HG03342 (cell line): ENCODE data around the gene RASL11A.
"Not testable (repeated sequence)": the region's sequence is repeated elsewhere in the genome, so short reads cannot be mapped to it uniquely, and the experiment has no call there.

Source experiments
- ATAC-seq: cut with Tn5 transposase; IDR thresholded peaks from one replicate; pipeline ENCODE4 v1.9.1; 2021; ENCODE audit warnings: mild to moderate bottlenecking, moderate library complexity; ENCODE audit not compliant: unreplicated experiment

The RASL11A gene

DNA sequence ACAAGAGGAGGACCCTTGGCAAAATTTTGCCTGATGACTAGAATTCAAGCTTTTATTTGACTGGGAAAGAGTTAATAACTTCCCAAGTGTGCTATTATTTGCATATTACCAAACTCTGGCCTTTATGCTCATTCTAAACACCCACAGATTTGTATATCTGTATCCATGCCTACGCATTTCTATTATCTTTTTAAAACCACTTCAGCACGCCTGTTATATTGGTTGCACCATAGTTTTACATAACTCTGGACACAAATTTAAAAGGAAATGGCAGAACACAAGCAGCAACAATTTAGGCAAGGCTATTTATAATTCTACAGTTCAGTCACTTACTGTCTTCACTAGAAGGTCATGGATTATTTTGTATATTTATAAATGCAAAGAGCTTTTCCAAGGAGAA is 3.7 kb upstream of the RASL11A start:
- no peak for ATAC-seq

DNA sequence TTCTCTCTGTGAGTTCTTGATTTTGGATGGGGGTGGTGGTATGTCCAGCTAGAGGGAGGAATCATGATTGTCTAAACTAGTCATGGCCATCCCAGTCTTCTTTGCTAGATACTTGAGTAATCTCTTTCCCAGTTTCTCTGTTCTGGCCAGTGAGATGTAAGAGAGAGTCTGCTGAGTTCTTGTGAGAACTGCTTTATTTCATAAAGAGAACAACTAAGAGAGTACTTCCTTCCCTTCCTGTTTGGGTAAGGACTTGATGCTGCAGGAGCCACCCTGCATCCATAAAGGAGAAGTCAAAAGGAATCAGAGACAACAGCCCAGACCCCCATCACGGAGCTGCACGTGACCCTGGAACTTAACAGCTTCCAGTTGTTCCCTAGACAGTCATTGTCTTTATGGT is 3.0 kb upstream of the RASL11A start:
- no peak for ATAC-seq

DNA sequence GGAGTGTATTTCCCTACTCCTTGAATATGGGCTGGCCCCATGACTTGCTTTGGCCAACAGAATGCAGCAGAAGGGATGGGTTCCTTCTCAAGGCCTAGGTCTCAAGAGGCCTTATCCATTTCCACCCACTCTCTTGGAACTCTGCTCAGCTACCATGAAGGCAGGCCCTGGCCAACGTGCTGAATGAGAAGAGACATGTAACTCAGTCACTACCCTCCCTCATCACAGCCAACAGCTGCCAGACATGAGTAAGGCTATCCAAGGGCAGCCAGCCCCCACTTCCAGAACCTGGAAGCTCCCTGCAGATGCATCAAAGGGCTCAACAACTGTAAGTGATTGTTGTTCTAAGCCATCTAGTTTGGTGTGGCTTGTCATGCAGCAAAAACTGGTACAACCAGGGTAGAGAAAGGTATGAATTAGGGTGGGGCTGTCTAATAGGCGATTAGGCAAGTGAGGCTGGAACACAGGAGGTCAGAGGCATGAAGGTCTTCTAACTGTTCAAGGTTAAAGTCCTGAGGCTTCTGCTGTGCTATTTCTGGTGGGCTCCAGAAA is 1.4 kb upstream of the RASL11A start:
- ATAC-seq: no peak

DNA sequence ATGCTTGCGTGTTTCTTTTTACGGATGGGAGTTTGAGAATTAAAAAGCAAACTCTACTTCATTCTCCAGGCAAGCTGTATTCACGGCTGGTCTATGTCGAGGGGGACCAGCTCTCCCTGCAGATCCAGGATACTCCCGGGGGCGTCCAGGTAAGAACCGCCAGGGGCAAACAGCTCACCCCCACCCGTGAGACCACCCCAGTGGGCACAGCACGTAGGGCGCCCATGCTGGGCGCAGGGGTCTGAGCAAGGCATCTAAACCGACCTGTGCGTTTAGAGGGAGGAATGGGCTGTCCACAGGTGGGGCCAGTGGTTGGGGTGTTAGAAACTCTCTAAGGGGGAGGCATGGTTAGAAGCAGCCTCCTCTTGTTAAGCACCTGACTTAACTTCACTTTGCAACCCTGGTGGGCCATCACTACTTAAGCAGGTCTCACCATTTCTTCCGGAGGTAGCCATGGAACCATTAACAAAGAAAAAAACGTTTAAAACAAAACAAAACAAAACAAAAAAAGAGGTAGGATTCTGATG is 1.0 kb downstream of the RASL11A start:
- no peak for ATAC-seq

DNA sequence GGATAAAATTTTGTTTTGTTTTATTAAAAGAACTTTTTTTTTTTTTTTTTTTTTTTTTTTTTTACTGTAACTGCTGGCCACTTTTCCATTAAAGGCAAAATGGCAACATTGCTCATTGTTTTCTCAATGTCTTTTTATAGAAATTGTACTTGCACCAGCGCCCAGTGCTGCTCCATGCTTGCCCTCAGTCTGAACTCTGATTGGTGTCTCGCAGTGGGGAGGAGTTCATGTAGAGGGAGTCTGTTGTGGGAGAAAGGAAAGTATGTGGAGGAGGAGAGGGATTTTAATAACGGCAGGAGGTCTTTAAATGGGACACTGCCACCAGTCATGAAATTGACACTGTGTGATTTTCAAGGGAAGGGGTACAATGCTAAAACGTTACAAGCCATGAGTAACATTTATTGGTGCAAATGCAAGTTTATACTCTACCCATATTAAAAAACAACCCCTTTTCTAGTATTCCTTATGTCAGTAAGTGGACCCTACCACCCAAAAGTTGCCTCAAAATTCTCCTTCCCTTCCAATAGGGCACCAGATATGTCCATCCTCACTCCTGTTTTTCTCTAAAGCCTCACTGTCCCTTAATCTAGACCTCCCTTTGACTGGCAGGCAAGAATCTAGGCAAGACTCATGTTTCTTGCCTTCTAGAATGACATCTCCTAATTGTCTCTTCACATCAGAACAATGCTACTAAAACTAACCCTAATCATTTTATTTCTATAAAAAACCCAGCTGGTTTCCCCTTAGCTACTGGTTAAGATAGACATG is 3.2 kb downstream of the RASL11A start:
- no peak for ATAC-seq

DNA sequence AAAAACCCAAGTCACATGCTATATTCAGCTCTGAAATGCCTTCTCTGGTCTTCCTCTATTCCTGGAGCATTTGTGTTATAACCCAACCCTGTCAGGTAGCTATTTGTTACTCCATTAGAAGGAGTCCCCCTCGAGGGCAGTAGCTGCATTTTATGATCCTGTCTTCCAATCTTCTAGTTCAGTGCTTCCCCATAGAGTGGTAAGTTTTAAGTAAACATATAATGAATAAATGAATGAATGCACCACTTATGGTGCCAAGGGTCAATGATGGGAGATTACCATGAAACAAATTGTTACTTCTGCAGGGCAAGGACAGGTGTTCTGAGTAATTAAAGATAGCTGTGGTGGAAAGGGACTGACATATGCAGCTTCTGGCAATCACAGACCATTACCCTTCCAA is 4.0 kb downstream of the RASL11A start:
- ATAC-seq: no peak

DNA sequence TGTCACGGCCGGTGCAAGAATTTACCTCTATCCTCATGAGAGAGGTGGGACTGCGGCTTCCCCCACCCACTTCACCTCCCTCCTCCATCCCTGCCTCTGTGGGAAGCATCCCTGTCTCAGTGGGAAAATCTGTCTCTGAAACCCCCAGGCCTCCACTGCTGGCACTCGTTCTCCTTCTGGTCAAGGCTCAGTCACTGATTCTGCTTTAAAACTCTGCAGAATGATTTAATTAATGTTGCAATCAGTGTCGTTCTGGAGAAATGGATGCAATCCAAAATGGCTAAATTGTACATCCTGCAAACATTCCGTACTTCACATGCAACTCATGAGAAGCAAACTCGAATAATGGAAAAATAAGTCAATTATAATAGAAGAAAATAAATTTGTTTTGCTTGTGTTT is 5.6 kb downstream of the RASL11A start:
- ATAC-seq: no peak

DNA sequence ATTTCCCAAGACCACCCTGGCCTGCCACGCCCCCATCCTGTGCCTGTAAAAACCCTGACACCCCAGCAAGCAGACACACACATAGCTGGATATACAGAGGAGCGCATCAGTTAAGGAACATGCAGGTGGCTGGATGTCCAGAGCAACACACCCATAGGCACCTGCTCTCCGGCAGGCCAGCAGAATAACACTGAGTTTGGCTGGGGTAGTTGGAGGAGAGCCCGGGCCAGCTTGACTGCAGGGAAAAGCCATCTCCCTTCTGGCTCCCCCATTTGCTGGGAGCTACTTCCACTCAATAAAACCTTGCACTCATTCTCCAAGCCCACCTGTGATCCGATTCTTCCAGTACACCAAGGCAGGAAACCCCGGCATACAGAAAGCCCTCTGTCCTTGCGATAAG is 8.9 kb downstream of the RASL11A start:
- ATAC-seq: no peak

DNA sequence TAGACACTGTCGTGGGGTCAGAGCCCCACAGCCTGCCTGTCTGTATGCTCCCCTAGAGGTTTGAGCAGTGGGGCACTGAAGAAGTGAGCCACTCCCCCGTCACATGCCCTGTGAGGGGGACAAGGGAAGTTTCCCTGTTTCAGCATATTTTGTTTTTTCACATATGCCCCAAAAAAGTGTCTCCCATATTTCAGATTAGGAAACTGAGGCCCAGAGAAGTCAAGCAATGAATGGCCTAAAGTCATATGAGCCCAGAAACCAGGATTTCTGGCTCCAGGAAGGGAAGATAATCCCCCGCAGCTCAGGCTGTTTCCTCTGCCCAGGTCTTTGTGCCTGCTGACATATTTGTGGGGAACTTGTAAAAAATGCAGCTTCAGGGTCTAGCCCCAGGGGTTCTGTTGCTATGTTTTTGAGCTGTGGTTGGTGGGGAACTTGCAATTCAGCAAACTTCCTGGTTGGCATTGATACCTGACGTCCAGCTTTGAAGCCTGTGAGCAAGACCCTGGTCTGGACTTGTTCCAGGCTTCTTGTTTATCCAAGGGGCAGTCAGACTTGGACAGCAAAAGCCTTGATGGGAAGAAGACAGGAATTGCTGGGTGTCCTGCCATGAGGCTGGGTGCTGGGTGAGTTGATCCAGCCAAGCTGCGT is 9.5 kb downstream of the RASL11A start:
- no peak for ATAC-seq

DNA sequence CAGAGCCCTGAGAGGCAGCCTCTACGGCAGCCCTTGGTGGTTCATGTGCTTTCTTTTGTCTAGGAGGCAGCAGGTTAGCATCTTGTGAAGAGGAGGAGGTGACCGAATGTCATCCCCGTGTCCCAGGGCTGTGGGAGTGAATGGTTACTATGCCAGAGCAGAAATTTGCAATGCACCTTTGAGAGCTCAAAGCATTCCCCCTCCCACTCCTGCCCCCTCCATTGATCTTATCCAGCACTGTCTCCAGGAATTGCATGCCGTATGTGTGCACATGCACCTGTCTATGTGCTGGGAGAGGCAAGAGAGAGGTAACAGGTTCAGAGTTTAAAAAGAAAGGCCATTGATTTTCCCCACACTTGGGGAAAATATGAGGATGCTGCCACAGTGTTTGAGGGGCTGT is 10.2 kb downstream of the RASL11A start:
- ATAC-seq: no peak

DNA sequence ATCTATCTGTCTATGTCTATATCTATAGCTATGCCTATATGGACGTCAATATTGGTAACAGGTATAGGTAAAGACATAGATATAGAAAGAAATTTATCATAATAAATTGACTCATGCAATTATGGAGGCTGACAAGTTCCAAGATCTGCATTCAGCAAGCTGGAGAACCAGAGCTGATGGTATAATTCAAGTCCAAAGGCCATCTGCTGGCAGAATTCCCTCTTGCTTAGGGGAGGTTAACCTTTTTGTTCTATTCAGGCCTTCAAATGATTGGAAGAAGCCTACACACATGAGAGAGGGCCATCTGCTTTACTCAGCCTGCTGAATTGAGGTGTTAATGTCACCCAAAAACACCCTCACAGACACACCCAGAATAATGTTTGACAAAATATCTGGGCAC is 10.8 kb downstream of the RASL11A start:
- ATAC-seq: no peak

DNA sequence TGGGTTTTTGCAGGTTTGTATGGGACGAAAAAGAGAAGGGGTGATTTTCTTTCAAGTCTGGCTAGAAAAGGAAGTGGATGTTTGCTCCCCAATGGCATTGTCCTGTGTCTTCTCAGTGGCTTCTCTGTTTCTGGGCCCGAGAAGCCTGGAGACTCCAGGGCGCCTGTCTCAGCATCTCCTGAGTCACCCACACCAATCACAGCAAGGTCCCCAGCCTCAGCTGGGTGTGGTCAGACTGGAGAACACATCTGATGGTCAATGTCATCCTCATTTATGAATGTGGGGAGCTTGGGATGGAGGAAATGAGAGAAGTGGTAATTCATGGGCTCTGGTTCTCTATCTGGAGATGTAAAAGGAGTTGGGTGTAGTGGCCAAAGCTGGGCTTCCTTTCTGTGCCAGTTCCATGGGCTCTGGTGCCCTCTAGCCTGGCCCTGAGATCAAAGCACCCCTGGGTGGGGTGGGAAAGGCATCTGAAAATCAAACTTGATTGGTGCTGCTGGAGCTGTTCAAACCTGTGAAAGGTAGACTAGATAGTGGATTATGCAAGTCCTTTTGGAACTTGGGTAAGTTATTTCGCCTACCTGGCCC is 13.4 kb downstream of the RASL11A start:
- ATAC-seq: no peak

DNA sequence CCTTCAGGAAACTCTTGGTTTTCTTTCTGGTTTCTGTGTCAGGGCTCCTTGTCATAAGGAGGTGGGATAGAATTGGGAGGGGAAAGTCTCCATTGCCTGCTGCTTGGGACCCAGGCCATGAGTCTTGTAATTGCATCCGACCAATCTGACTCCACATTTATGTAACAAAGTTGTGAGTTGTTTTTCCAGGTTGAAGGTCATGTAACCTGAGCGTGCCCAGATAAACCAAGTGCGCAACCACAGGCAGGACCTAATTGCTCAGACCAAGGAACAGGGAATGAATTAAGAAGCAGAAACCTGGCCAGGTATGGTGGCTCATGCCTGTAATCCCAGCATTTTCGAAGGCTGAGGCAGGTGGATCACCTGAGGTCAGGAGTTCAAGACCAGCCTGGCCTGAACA is 17.8 kb downstream of the RASL11A start:
- ATAC-seq: no peak

DNA sequence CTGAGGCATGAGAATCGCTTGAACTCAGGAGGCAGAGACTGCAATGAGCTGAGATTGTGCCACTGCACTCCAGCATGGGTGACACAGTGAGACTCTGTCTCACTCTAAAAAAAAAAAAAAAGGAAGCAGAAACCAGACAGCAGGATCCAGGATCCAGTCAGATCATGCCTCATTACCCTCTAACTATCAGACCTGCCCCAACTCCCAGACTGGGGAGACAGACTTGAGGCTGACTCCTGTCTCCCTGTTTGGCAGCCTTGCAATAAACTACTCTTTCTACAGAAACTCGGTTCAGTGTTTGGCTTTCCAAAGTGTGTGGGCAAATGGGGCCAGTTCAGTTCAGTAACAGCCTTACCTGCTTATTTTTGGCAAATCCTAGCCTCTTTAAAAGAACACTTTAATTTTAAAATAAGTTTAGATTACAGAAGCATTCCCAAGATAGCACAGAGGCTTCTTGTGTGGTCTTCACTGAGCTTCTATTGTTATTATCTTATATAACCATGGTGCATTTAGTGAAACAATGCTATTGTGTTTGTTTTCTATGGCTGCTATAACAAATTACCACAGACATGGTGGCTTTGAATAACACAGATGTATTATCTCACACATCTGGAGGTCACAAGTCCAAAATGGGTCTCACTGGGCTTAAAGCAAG is 18.5 kb downstream of the RASL11A start:
- no peak for ATAC-seq

DNA sequence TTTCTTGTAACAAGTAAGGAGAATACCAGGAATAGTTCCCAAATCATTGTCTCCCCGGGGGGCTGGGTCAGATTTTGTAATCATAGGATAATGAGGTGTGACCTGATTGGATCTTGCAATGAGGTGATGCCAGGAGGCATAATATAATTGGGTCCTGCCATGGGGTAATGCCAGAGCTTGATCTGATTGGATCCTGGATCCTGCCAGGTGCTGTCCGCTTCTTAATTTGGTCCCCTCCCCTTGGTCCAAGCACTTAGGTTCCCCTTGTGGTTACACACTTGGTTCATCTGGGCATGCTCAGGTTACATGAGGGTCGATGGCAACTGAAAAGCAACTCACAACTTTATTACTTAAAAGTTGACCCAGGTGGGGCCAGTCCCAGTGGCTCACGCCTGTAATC is 20.1 kb downstream of the RASL11A start:
- ATAC-seq: no peak

DNA sequence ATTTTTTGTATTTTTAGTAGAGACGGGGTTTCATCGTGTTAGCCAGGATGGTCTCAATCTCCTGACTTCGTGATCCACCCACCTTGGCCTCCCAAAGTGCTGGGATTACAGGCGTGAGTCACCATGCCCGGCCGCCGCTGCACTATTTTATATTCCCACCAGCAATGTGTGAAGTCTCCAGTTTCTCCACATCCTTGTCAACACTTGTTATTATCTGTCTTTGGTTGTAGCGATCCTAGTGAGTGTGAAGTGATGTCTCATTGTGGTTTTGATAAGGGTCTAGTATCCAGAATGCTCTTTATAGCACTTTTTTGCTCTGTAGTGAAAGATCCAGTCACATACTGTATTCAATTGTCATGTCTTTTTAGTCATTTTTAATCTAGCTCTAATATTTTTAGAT is 21.3 kb downstream of the RASL11A start:
- not testable (repeated sequence) for ATAC-seq

DNA sequence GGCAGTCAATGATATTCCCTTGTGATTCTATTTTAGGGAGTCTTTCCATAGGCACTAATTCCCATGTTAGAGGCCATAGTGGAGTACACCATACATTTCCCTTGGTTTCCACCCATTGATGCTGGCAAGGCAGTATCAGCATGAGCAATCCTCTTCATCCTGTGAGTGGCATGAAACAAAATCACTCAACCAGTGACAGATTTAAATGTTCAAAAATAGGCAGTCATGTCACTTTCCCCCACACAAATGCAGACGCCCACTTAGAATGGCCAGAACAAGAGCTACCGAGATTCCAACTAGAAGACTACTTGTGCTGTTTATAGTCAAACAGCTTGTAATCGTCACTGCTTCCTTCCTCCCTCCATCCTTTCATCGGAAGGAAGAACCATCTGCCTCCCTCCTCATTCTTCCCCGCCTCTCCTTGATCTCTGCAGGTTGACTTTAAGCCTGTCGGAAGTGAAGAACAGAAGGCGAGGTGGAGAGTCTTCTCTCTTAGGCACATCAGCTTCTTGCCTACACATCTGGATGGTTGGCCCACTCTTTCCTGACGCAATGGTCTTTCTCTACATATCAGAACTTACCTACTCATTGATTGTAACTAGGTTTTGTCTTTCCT is 22.6 kb downstream of the RASL11A start:
- ATAC-seq: no peak

DNA sequence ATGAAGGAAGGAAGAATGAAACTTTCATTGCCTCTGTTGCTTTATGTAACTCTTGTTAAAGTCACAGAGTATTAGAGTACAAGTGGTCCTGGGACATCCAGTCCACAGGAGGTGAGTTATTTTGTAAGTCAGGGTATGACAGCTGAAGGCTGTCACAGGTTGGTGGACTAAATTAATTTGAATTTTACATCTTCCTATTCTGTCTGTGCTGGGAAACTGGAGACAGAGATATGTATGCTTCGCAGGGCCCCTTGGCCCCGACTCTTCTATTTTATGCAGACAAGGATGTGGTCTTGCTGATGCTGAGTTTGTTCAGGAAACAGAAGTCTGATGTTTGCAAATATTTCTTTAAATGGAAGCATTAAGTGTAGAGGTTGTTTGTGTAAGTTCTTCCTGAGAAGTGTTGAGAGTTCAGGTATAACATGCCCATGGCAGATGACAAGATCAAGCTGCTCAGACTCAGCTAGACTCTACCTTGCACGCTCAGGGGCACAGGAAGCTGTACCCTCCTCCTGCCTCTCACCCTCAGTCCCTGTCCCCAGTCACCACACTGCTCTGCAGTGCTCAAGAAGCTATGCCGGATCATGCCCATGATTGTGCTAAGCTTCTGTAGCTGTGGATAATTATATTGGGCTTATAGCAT is 23.4 kb downstream of the RASL11A start:
- ATAC-seq: no peak

DNA sequence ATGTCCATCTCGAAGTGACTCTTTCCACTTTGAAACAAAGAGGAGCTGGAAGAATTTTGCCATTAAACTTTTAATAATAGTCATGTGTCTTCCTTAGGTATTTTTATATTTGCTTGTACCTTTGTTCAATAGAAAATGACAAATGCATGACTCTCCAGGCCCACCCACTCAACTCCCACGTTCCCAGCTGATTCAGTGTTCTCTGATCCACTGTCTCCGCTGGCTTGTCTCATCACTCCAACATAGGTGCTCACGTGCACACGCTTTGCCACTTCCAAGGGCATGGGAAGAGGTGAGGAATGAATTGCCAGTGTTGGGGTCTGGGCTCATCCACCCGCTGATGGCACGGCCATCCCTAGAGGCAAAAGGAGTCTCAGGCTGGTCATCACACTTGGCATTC is 24.5 kb downstream of the RASL11A start:
- ATAC-seq: no peak

DNA sequence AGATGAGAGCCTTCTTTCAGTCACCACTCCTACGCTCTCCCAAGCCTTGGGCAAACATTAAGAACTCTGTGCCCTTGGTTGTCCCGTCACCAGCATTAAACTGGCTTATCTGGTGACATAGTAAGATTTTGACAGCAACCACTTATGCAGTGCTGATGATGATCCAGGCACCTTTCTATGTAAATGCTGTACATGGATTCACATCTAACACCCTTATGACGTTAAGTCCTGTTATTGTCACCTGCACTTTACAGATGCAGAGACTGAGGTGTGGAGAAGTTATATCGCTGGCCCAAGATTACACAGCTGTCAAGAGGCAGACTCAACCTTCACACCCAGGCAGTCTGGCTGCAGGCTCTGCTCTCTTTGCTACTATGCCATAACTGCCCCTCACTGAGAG is 25.0 kb downstream of the RASL11A start:
- no peak for ATAC-seq
